Measurements from ENCODE around the gene GLMN. TPM values are rescaled to one million over a fixed set of nuclear protein-coding genes. Genes with fewer than 3 reads are reported as not detected.
"Not testable (repeated sequence)": the region's sequence is repeated elsewhere in the genome, so short reads cannot be mapped to it uniquely, and the experiment has no call there.

GLMN gene
- total RNA-seq, 1 donor from 2014 or later, result 24.8 TPM

DNA sequence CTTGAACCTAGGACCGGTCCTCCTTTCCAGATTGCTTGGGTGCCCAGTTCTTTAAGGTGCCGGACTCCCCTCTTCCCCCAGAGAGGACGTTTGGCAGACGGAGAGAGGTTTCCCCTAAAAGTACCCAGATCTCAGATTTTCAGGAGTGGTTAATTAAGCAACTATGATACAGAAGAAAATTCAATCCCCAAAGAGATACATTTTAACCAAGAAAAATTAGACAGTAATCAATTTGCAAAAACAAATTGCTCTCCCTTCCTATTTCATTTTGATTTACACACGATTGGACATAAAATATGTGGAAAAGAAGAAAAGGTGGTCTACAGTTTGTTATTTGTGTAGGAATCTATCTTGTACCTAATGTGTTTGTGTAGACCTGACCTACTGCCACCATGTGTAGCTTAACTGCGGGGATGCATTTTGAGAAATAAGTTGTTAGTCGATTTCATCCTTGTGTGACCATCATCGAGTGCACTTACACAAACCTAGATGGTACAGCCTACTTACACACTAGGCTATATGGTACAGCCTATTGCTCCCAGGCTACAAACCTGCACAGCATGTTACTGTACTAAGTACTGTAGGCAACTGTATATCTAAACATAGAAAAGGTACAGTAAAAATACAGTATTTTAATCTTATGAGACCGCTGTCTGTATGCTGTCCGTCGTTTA, 827 bp upstream of the GLMN start:
- peak; percentile 2 for DNase-seq (ENCODE audit: low spot score)

GRCh38 chr1:92298213-92298572, 594 bp downstream of the GLMN start:
- DNase-seq (ENCODE audit: low spot score), result no peak

DNA sequence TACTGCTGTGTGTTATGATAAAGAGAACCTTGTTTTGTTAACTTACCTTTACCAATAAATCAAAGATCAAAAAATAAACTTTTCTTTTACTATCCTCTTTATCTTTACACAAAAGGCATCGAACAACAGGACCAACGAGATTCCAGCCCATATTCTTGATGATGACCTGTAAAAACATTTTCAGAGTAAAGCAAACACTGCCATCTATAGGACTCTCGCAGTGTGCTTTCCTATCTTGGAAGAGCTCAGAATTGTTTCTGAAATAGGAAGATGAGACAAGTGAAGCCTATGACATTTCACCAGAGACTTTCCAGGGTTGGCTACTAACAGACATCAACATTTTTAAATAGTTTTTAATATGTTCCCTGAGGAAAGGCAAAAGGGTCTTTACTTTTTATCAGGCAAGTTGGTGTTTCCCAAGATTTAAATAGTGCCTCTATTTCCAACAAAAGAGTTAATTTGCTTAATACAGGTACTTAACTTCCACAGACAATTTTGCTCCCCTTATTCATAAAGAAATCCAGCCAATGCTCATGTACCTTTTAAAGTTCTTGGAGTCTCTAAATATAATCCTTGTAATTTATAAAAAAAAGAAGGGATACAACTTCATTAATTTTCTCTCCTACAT, 7.3 kb downstream of the GLMN start:
- peak; percentile 75 for DNase-seq (ENCODE audit: low spot score)

DNA sequence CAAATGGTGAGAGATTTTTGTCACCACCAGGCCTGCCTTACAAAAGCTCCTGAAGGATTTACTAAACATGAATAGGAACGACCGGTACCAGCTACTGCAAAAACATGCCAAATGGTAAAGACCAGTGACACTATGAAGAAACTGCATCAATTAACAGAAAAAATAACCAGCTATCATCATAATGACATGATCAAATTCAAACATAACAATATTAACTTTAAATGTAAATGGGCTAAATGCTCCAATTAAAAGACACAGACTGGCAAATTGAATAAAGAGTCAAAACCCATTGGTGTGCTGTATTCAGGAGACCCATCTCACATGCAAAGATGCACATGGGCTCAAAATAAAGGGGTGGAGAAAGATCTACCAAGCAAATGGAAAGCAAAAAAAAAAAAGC, 17.4 kb downstream of the GLMN start:
- not testable (repeated sequence) for DNase-seq (ENCODE audit: low spot score)

- not testable (repeated sequence) for DNase-seq (ENCODE audit: low spot score)
Measured at GRCh38 chr1:92279781-92280180, 19.0 kb downstream of the GLMN start.

DNA sequence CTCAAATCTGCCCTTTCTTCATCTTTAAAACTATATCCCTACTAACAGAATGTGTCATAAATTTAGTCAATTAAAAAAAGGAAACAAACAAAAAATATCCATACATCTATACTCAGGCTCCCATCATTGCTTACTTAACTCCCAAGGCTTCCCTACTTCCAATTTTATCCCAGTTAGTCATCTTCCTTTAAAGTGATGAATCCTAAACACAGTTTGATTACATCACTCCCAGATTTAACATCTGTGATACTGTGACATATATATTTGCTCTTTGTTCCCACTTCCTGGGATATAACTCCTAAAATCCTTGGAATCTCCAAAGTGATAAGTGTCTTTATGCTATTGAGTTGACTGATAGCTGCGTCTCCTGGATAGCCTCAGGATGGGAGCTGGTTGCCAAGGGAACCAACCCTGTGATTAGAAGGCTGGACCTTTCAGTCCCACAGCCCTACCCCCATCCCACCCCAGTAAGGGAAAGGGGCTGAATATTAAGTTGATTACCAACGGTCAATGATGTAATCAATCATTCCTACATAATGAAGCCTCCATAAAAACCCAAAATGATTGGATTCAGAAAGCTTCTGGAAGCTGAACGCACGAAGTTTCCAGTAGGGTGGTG, 21.6 kb downstream of the GLMN start:
- DNase-seq (ENCODE audit: low spot score), result peak; percentile 2

GRCh38 chr1:92276082-92276481, 22.7 kb downstream of the GLMN start:
- no peak for DNase-seq (ENCODE audit: low spot score)

GRCh38 chr1:92274939-92275338, 23.8 kb downstream of the GLMN start:
- no peak for DNase-seq (ENCODE audit: low spot score)

- DNase-seq (ENCODE audit: low spot score), result no peak
Measured at GRCh38 chr1:92273039-92273438, 25.7 kb downstream of the GLMN start.

DNA sequence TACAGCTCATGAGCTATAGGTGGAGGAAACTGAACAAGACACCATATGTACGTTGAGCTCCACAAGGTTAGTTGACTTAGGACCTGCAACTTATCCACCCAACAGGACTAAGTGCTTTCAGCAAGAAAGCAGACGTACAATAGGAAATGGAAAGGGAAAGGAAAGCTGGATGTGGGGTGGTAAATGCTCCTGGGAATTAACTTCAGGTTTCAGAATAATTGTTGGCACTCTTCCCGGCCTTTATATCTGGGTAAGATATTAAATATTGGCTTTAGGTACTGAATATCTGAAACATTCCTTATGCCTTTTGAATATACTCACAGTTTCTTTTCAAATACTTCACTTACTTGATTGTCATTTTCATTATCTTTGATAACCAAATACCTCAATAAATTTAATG, 36.3 kb downstream of the GLMN start:
- no peak for DNase-seq (ENCODE audit: low spot score)

GRCh38 chr1:92259350-92259749, 39.4 kb downstream of the GLMN start:
- no peak for DNase-seq (ENCODE audit: low spot score)

GRCh38 chr1:92254714-92255113, 44.1 kb downstream of the GLMN start:
- DNase-seq (ENCODE audit: low spot score), result not testable (repeated sequence)

DNA sequence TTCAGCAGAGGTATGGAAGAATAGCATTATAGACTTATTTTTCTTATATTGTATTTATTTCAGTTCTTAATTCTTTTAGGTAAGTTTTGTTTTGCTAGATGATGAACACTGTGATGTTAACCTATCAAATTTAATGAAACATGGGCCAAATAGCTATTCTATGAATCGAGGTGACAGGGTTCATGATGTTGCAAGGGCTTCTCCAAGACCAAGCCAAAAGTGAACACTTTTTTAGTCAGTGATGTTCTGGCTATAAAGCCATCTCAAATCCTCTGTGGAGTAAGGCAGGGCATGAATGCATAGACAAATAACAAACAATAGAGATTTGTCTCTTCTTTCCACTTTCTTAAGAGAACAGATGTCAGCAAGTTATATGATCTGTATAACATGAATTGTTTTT, 54.4 kb downstream of the GLMN start:
- DNase-seq (ENCODE audit: low spot score), result no peak

DNA sequence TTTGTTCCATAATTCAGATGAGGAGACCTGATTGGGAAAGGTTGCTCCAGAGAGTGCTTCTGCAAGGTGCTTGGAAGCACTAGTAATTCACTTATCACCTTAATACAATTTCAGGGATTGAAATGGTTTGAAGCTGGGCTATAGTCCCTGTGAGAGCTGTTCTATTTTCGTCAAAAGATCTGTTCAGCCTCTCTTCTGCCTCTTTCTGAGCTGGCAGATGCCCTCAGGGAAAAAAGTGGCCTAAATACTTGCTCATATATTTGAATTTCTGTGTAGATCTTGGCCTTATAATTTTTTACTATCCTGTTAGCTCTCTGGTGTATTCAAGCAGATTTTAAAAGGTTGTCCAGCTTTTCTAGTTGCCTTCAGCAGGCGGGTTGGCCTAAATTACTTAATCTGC, 58.8 kb downstream of the GLMN start:
- no peak for DNase-seq (ENCODE audit: low spot score)

GRCh38 chr1:92230736-92231135, 68.1 kb downstream of the GLMN start:
- DNase-seq (ENCODE audit: low spot score), result no peak

GRCh38 chr1:92228401-92228800, 70.4 kb downstream of the GLMN start:
- peak; percentile 67 for DNase-seq (ENCODE audit: low spot score)

GRCh38 chr1:92219028-92219427, 79.8 kb downstream of the GLMN start:
- no peak for DNase-seq (ENCODE audit: low spot score)

GRCh38 chr1:92218559-92218958, 80.2 kb downstream of the GLMN start:
- no peak for DNase-seq (ENCODE audit: low spot score)

DNA sequence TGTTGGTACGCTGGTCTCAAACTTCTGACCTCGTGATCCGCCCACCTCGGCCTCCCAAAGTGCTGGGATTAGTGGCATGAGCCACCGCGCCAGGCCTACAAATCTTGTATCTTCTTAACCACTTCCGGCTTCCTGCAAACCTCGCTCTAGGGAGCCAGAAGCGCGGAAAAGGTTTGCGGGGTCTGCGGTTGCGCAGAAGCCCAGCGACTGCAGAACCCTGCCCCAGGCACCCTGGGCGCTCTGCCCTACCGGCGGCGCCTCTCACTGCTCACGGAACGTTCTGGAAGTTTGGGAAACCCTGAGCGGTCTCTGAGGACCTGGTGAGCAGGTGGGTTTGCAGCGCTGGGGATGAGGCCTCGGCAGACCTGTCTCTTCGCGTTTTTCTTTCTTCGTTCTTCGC, 81.1 kb downstream of the GLMN start, which contains the start of gene C1orf146:
Gene C1orf146, plus strand, starts transcription at position 195 of the 400 bp plus-strand sequence. CDS start 13,506 bp downstream, outside the sequence.
- DNase-seq (ENCODE audit: low spot score), result no peak

GRCh38 chr1:92211166-92211565, 87.6 kb downstream of the GLMN start:
- DNase-seq (ENCODE audit: low spot score), result peak; percentile 9

GRCh38 chr1:92210701-92211100, 88.1 kb downstream of the GLMN start:
- DNase-seq (ENCODE audit: low spot score), result no peak

- DNase-seq (ENCODE audit: low spot score), result no peak
Measured at GRCh38 chr1:92203105-92203504, 95.7 kb downstream of the GLMN start.

DNA sequence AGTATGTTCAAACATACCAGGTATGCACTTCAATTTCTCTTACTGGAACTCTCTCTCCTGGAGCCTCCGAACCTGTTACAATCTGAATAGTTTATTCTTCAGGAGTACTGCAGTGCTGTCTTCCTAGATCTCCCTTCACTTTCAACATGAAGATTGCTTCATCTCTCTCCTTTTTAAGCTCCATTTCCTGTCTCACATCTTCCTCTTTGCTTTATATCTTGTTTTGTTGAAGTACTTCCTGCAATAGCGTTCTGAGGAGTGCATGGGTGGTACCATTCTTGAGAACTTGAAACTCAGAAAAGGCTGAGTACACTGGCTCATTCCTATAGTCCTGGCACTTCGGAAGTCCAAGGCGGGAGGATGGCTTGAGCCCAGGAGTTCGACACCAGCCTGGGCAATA, 96.8 kb downstream of the GLMN start:
- DNase-seq (ENCODE audit: low spot score), result no peak

Data from umbilical cord (tissue), 2 donors.